Liver (tissue), 10 donors: ENCODE data around the gene MRPL49. TPM values are rescaled to one million over a fixed set of nuclear protein-coding genes. Genes with fewer than 3 reads are reported as not detected.
"Not testable (repeated sequence)": the region's sequence is repeated elsewhere in the genome, so short reads cannot be mapped to it uniquely, and the experiment has no call there.

Source experiments
- DNase-seq: peaks from one replicate; pipeline ENCODE4 v3.0.0-alpha.2; 2017; ENCODE audit warnings: low spot score
- H3K27ac ChIP-seq, 2 donors: one replicate each; pipeline ENCODE4 v1.7.0; 2013; ENCODE audit warnings: inconsistent platforms in 2 of 2, low read length in 2 of 2, control low read depth in 1 of 2, low read depth in 1 of 2, mild to moderate bottlenecking in 1 of 2
- H3K27me3 ChIP-seq, 4 donors: one replicate each; pipeline versions ENCODE4 v1.6.1 to v1.7.0; 2013; ENCODE audit warnings: low read length in 3 of 4, inconsistent platforms in 1 of 4, mild to moderate bottlenecking in 1 of 4, moderate library complexity in 1 of 4; ENCODE audit not compliant: control insufficient read depth in 4 of 4, insufficient read depth in 4 of 4
- H3K36me3 ChIP-seq, 4 donors: one replicate each; pipeline versions ENCODE4 v1.6.1 to v1.7.0; 2013; ENCODE audit warnings: low read length in 3 of 4, mild to moderate bottlenecking in 3 of 4, low read depth in 1 of 4, moderate library complexity in 1 of 4; ENCODE audit not compliant: control insufficient read depth in 4 of 4, insufficient read depth in 3 of 4
- H3K4me1 ChIP-seq, 4 donors: one replicate each; pipeline versions ENCODE4 v1.6.1 to v1.7.0; 2013; ENCODE audit warnings: low read length in 3 of 4, mild to moderate bottlenecking in 3 of 4, moderate library complexity in 1 of 4; ENCODE audit not compliant: control insufficient read depth in 4 of 4, insufficient read depth in 4 of 4
- H3K4me3 ChIP-seq, 3 donors: one replicate each; pipeline versions ENCODE4 v1.6.1 to v1.7.0; 2013; ENCODE audit warnings: low read length in 3 of 3, control low read depth in 1 of 3, low read depth in 1 of 3, mild to moderate bottlenecking in 1 of 3
- H3K9ac ChIP-seq, 2 donors: one replicate each; pipeline ENCODE4 v1.7.0; 2013; ENCODE audit warnings: low read length in 2 of 2, mild to moderate bottlenecking in 2 of 2, moderate library complexity in 2 of 2, control low read depth in 1 of 2, low read depth in 1 of 2
- H3K9me3 ChIP-seq, 4 donors: one replicate each; pipeline versions ENCODE4 v1.6.1 to v1.7.0; 2013; ENCODE audit warnings: low read length in 3 of 4; ENCODE audit not compliant: control insufficient read depth in 4 of 4
- FOXA2 ChIP-seq: IDR thresholded peaks from 2 replicates; pipeline ENCODE4 v1.6.1; 2016; ENCODE audit warnings: antibody characterized with exemption
- JUND ChIP-seq, 2 donors: IDR thresholded peaks; 2 replicates each; pipeline ENCODE4 v1.6.1; 2016; ENCODE audit warnings: antibody characterized with exemption in 2 of 2
- NR2F2 ChIP-seq: IDR thresholded peaks from 2 replicates; pipeline ENCODE4 v1.6.1; 2016; ENCODE audit warnings: antibody characterized with exemption
- RXRA ChIP-seq, 2 donors: IDR thresholded peaks; 2 replicates each; pipeline ENCODE4 v1.6.1; 2017 to 2018; ENCODE audit warnings: antibody characterized with exemption in 2 of 2, mild to moderate bottlenecking in 1 of 2
- YY1 ChIP-seq: IDR thresholded peaks from 2 replicates; pipeline ENCODE4 v1.6.1; 2016; ENCODE audit warnings: antibody characterized with exemption, mild to moderate bottlenecking
- WGBS: extraction: QIAGEN DNeasy Blood & Tissue Kit; methylation state at CpG from one replicate; pipeline ENCODE4 v1.1.7; 2013; 5-methylcytosine and 5-hydroxymethylcytosine counted together
- polyA plus RNA-seq, 2 donors: library from polyadenylated mRNA; stranded (reverse) in 1 of 2; unstranded in 1 of 2; fragments of 200-250 nt in 1 of 2; fragments of >200 nt in 1 of 2; fragmentation: Nextera tagmentation in 1 of 2; extraction: Ambion mirVana in 1 of 2; gene quantifications; one replicate each; pipeline versions ENCODE4 v1.2.1 to v1.2.3, GENCODE V29; 2013 to 2015
- small RNA-seq: library from RNA; depleted of rRNA; stranded (forward); fragments of <200 nt; gene quantifications from one replicate; pipeline ENCODE3, GENCODE V24; 2014
- total RNA-seq, 2 donors: library from RNA; depleted of rRNA; stranded (reverse); fragments of >200 nt; gene quantifications; one replicate each; pipeline ENCODE4 v1.2.3, GENCODE V29; 2014
- TF ChIP-seq, protein P1 (sequence below): IDR thresholded peaks from 2 replicates; pipeline ENCODE4 v1.6.1; 2016; ENCODE audit warnings: antibody characterized with exemption
- TF ChIP-seq, protein P2 (sequence below): IDR thresholded peaks from 2 replicates; pipeline ENCODE4 v1.6.1; 2016; ENCODE audit warnings: antibody characterized with exemption
- donor health status: healthy.
- donor health status: healthy.
- donor health status: healthy.
- donor health status: healthy.
- donor health status: healthy.

Gene MRPL49
- total and polyA plus RNA-seq, 4 donors = 31.1 to 47.2 (median 35.4) TPM

DNA sequence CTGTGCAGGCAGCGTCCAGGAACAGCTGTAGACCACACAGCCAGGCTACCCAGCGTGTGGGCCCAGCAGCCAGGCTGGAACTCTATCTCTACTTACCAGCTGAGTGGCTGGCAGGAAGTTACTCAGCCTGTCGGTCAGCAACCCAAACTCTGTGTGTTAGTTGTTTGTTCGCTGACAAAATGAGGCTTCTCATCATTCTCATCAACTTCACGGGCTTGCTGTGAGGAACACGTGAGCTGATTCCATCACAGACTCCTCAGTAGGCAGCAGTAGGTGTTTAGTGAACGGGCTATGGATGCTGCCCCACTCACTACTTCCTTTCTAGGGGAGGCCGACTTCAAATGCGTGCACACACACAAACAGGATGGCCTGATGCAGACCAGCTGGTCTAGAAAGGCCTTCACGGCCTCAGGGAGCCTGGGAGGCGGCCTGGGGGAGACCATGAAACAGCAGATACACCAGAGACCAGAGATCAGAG, 47.1 kb downstream of the MRPL49 start (continued):
- TF ChIP-seq, protein P1, sequence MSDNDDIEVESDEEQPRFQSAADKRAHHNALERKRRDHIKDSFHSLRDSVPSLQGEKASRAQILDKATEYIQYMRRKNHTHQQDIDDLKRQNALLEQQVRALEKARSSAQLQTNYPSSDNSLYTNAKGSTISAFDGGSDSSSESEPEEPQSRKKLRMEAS = no peak
- TF ChIP-seq RXRA (IDR thresholded peaks at IDR 0.05) = no peak

DNA sequence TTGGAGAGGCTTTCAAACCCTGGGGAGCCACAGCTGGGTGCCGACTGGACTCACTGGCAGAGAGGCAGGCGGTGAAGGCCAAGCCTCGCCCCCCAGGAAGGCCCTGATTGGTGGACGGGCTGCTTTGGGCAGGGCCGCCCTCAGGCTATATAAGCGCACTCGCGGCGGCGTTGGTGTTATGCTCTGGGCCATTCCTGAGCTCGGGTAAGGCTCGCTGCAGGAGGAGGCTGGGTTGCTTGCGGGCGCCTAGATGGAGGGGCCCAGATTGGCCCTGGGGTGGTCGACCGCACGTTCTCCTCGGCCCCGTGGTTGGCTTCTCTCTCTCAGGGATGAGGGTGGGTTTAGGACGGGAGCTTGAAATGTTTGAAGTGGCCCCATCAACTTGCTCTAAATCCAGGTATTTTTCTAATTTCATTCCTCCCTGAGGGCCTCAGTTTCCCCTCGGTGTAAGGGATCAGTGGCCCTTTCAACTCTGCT, 48.0 kb downstream of the MRPL49 start, which contains the start of gene SPDYC:
TSS of gene SPDYC (plus strand) at position 176 of the 477 bp plus-strand sequence. CDS start 1,125 bp downstream, outside the sequence.
- WGBS = 96% methylated on average over 21 of the region's 21 CpGs
- no peak for DNase-seq
- no peak within 1 kb of the TSS for H3K9ac ChIP-seq
- peaks cover 0 to 9% (median 7%) of the 10 kb centered on the region in 4 donors for H3K4me1 ChIP-seq
- H3K4me3 ChIP-seq = no peak within 1 kb of the TSS
- no peak for TF ChIP-seq RXRA (IDR thresholded peaks at IDR 0.05)
- no peaks in the 10 kb centered on the region for H3K27me3 ChIP-seq
- H3K27ac ChIP-seq = peak within 1 kb of the TSS; percentile 43 to 54
- no peaks in the 10 kb centered on the region for H3K36me3 ChIP-seq
- H3K9me3 ChIP-seq = no peaks in the 10 kb centered on the region

DNA sequence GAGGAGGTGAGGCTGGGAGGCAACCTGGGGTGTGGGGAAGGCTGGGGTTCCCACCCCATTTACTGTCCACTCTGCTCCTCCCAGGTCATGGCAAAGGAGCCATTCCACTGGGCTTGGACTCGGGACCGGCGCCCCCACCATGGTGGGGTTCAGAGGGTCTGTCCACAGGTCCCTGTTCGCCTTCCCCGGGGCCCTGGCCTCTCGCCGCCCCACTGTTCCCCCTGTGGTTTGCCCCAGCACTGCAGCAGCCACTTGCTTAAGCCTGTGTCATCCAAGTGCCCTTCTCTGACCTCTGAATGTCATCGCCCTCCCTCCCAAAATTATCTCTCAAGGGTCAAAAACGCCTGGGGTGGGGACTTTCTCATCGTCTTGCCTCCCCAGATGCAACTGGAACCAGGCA, 50.5 kb downstream of the MRPL49 start:
- H3K36me3 ChIP-seq = no peaks in the 10 kb centered on the region
- TF ChIP-seq, protein P1 = no peak
- TF ChIP-seq YY1 (no peak), FOXA2 (no peak), JUND (IDR thresholded peaks at IDR 0.05) (no peak), NR2F2 (no peak)
- TF ChIP-seq, protein P2, sequence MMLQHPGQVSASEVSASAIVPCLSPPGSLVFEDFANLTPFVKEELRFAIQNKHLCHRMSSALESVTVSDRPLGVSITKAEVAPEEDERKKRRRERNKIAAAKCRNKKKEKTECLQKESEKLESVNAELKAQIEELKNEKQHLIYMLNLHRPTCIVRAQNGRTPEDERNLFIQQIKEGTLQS = no peak
- H3K27me3 ChIP-seq = no peaks in the 10 kb centered on the region
- H3K4me3 ChIP-seq = no peak overlapping the region
- H3K9me3 ChIP-seq = no peaks in the 10 kb centered on the region
- DNase-seq = no peak
- H3K27ac ChIP-seq = no peak overlapping the region
- H3K4me1 ChIP-seq = no peaks in the 10 kb centered on the region
- H3K9ac ChIP-seq = no peak overlapping the region
- WGBS = 84% methylated on average over 10 of the region's 10 CpGs

DNA sequence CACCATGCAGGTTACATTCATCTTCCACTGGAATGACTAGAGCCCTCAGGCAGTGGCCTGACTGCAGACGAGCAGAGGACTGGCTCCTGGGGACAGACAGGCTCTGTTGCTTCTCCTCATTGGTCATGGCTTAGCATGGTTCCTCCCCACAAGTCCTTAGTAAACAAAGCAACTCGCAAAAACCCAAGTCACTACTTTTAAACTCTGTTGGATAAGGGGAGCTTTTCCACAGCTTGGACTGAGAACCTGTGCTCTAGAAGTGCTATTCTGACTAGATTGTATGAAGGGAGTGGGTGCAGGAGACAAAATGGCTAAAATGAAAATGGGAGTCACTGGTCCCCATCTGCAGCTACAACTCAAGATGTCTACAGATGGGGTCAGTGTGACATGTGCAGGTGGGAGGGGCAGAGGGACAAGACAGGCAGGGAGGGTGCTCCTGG, 52.5 kb downstream of the MRPL49 start:
- not testable (repeated sequence) for H3K4me3 ChIP-seq, H3K36me3 ChIP-seq, H3K4me1 ChIP-seq, H3K9me3 ChIP-seq, H3K9ac ChIP-seq, H3K27me3 ChIP-seq, H3K27ac ChIP-seq, DNase-seq
- 69% methylated on average over 2 of the region's 2 CpGs for WGBS

Small RNA genes within 50 kb of the gene (small RNA-seq; reads per million reads assigned to genes)
- gene HIGD1AP10 (not detected), gene PDCL2P2 (not detected), gene RNU2-23P (3.0 reads per million, percentile 90 among the genes with 10 or more reads in this experiment)

Other genes with a start within 250 kb of the MRPL49 start
- gene EHD1, start 243.7 kb upstream of the MRPL49 start, total RNA-seq = 10 to 100 TPM; 27.3 to 36.4 TPM
- 10 to 100 TPM in 1 of 2 donors, 1 to 10 TPM in 1; 8.3 to 11.1 TPM for gene EHD1, start 243.7 kb upstream of the MRPL49 start, polyA plus RNA-seq
- 10 to 100 TPM; 18.3 to 27.8 TPM for gene ATG2A, start 205.1 kb upstream of the MRPL49 start, total RNA-seq
- gene ATG2A, start 205.1 kb upstream of the MRPL49 start, polyA plus RNA-seq = 10 to 100 TPM; 15.6 to 34.1 TPM
- 1 to 10 TPM; 5.3 to 6.6 TPM for gene PPP2R5B, start 197.6 kb upstream of the MRPL49 start, total RNA-seq
- gene PPP2R5B, start 197.6 kb upstream of the MRPL49 start, polyA plus RNA-seq = 1 to 10 TPM; 2.9 to 4.9 TPM
- gene GPHA2, start 186.4 kb upstream of the MRPL49 start, total RNA-seq = not detected
- not detected for gene GPHA2, start 186.4 kb upstream of the MRPL49 start, polyA plus RNA-seq
- gene MAJIN, start 150.2 kb upstream of the MRPL49 start, total RNA-seq = not detected
- under 1 TPM; 0.09 to 0.31 TPM for gene MAJIN, start 150.2 kb upstream of the MRPL49 start, polyA plus RNA-seq
- 1 to 10 TPM in 1 of 2 donors, under 1 TPM in 1; 0.51 to 1.2 TPM for gene BATF2, start 125.3 kb upstream of the MRPL49 start, total RNA-seq
- gene BATF2, start 125.3 kb upstream of the MRPL49 start, polyA plus RNA-seq = 1 to 10 TPM; 1.6 to 3.2 TPM
- gene ARL2, start 108.2 kb upstream of the MRPL49 start, total RNA-seq = 10 to 100 TPM; 10.8 to 17.1 TPM
- gene ARL2, start 108.2 kb upstream of the MRPL49 start, polyA plus RNA-seq = 10 to 100 TPM; 12.9 to 19.5 TPM
- 1 to 10 TPM; 4.5 to 7.2 TPM for gene SNX15, start 94.9 kb upstream of the MRPL49 start, total RNA-seq
- 1 to 10 TPM; 4.8 to 6.7 TPM for gene SNX15, start 94.9 kb upstream of the MRPL49 start, polyA plus RNA-seq
- gene SAC3D1, start 81.1 kb upstream of the MRPL49 start, total RNA-seq = 1 to 10 TPM; 3.8 to 7.9 TPM
- gene SAC3D1, start 81.1 kb upstream of the MRPL49 start, polyA plus RNA-seq = 1 to 10 TPM; 6.1 to 7.4 TPM
- 1 to 10 TPM; 1.2 to 2.1 TPM for gene NAALADL1, start 63.8 kb upstream of the MRPL49 start, total RNA-seq
- gene NAALADL1, start 63.8 kb upstream of the MRPL49 start, polyA plus RNA-seq = 1 to 10 TPM; 1.6 to 1.7 TPM
- 10 to 100 TPM in 1 of 2 donors, under 1 TPM in 1; 0.17 to 12.0 TPM for gene CDCA5, start 38.3 kb upstream of the MRPL49 start, total RNA-seq
- 1 to 10 TPM in 1 of 2 donors, under 1 TPM in 1; 0.72 to 2.7 TPM for gene CDCA5, start 38.3 kb upstream of the MRPL49 start, polyA plus RNA-seq
- 10 to 100 TPM; 12.3 to 14.4 TPM for gene ZFPL1, start 38.1 kb upstream of the MRPL49 start, total RNA-seq
- gene ZFPL1, start 38.1 kb upstream of the MRPL49 start, polyA plus RNA-seq = 10 to 100 TPM; 18.1 to 19.2 TPM
- 100 to 1,000 TPM; 102 to 158 TPM for gene VPS51, start 26.1 kb upstream of the MRPL49 start, total RNA-seq
- gene VPS51, start 26.1 kb upstream of the MRPL49 start, polyA plus RNA-seq = 10 to 100 TPM; 33.2 to 66.0 TPM
- gene TM7SF2, start 10.4 kb upstream of the MRPL49 start, total RNA-seq = 100 to 1,000 TPM in 1 of 2 donors, 10 to 100 TPM in 1; 69.4 to 337 TPM
- gene TM7SF2, start 10.4 kb upstream of the MRPL49 start, polyA plus RNA-seq = 100 to 1,000 TPM in 1 of 2 donors, 10 to 100 TPM in 1; 39.0 to 109 TPM
- 1 to 10 TPM; 2.2 to 4.9 TPM for gene ZNHIT2, start 4.6 kb upstream of the MRPL49 start, total RNA-seq
- gene ZNHIT2, start 4.6 kb upstream of the MRPL49 start, polyA plus RNA-seq = 10 to 100 TPM in 1 of 2 donors, 1 to 10 TPM in 1; 7.4 to 13.9 TPM
- 100 to 1,000 TPM; 199 to 332 TPM for gene FAU, start 187 bp upstream of the MRPL49 start, total RNA-seq
- 100 to 1,000 TPM; 393 to 535 TPM for gene FAU, start 187 bp upstream of the MRPL49 start, polyA plus RNA-seq
- 100 to 1,000 TPM in 1 of 2 donors, 10 to 100 TPM in 1; 19.9 to 210 TPM for gene SYVN1, start 12.2 kb downstream of the MRPL49 start, total RNA-seq
- 10 to 100 TPM; 41.1 to 72.1 TPM for gene SYVN1, start 12.2 kb downstream of the MRPL49 start, polyA plus RNA-seq
- gene SPDYC, start 47.9 kb downstream of the MRPL49 start, total RNA-seq = under 1 TPM in 1 of 2 donors, not detected in 1; 0.08 TPM
- 1 to 10 TPM in 1 of 2 donors, under 1 TPM in 1; 0.52 to 1.1 TPM for gene SPDYC, start 47.9 kb downstream of the MRPL49 start, polyA plus RNA-seq
- gene CAPN1, start 59.6 kb downstream of the MRPL49 start, total RNA-seq = 100 to 1,000 TPM in 1 of 2 donors, 10 to 100 TPM in 1; 81.7 to 183 TPM
- gene CAPN1, start 59.6 kb downstream of the MRPL49 start, polyA plus RNA-seq = 10 to 100 TPM; 39.6 to 48.4 TPM
- gene POLA2, start 139.6 kb downstream of the MRPL49 start, total RNA-seq = 1 to 10 TPM; 4.9 to 6.1 TPM
- 1 to 10 TPM; 1.5 TPM for gene POLA2, start 139.6 kb downstream of the MRPL49 start, polyA plus RNA-seq
- gene CDC42EP2, start 192.5 kb downstream of the MRPL49 start, total RNA-seq = 1 to 10 TPM; 1.9 to 3.4 TPM
- 1 to 10 TPM; 1.8 to 2.0 TPM for gene CDC42EP2, start 192.5 kb downstream of the MRPL49 start, polyA plus RNA-seq
- gene DPF2, start 211.5 kb downstream of the MRPL49 start, total RNA-seq = 10 to 100 TPM; 12.8 to 14.8 TPM
- 10 to 100 TPM in 1 of 2 donors, 1 to 10 TPM in 1; 9.2 to 10.0 TPM for gene DPF2, start 211.5 kb downstream of the MRPL49 start, polyA plus RNA-seq
- gene TIGD3, start 232.4 kb downstream of the MRPL49 start, total RNA-seq = under 1 TPM; 0.17 to 0.33 TPM
- under 1 TPM in 1 of 2 donors, not detected in 1; 0.08 TPM for gene TIGD3, start 232.4 kb downstream of the MRPL49 start, polyA plus RNA-seq